COR-L47 (cell line): ENCODE measurements around the gene EGFR.
A peak's percentile ranks its signal among the peaks of the same experiment; 100 is the strongest.

ENCODE experiments used
- DNase-seq: peaks from one replicate; lab custom pipeline; 2025; lab: John Stamatoyannopoulos, UW

The EGFR gene

GRCh38 chr7:55189878-55190436, 171.1 kb downstream of the EGFR start:
- DNase-seq, result no peak

GRCh38 chr7:55190511-55191160, 171.8 kb downstream of the EGFR start:
- no peak for DNase-seq

GRCh38 chr7:55191161-55191925, 172.5 kb downstream of the EGFR start:
- no peak for DNase-seq

GRCh38 chr7:55191926-55192692, 173.3 kb downstream of the EGFR start:
- peak; percentile 20 for DNase-seq

GRCh38 chr7:55192723-55193122, 173.9 kb downstream of the EGFR start:
- peak; percentile 34 for DNase-seq

GRCh38 chr7:55193245-55193644, 174.4 kb downstream of the EGFR start:
- no peak for DNase-seq

GRCh38 chr7:55194522-55194921, 175.7 kb downstream of the EGFR start:
- DNase-seq, result no peak

GRCh38 chr7:55198634-55199392, 180.0 kb downstream of the EGFR start:
- no peak for DNase-seq

- no peak for DNase-seq
These were observed 180.6 kb downstream of the EGFR start for GRCh38 chr7:55199418-55199817.

- no peak for DNase-seq
These were observed 181.6 kb downstream of the EGFR start for GRCh38 chr7:55200441-55200840.

GRCh38 chr7:55202150-55202913, 183.5 kb downstream of the EGFR start:
- no peak for DNase-seq

GRCh38 chr7:55203300-55203699, 184.5 kb downstream of the EGFR start:
- no peak for DNase-seq

GRCh38 chr7:55205124-55205955, 186.5 kb downstream of the EGFR start:
- no peak for DNase-seq

- no peak for DNase-seq
These were observed 187.6 kb downstream of the EGFR start for GRCh38 chr7:55206235-55207029.

- no peak for DNase-seq
These were observed 188.8 kb downstream of the EGFR start for GRCh38 chr7:55207436-55208125.

- DNase-seq, result no peak
These were observed 190.5 kb downstream of the EGFR start for GRCh38 chr7:55209366-55209765.

- no peak for DNase-seq
These were observed 191.4 kb downstream of the EGFR start for GRCh38 chr7:55210176-55210575.

GRCh38 chr7:55210716-55211115, 191.9 kb downstream of the EGFR start:
- DNase-seq, result no peak

GRCh38 chr7:55211726-55212125, 192.9 kb downstream of the EGFR start:
- DNase-seq, result no peak
